NCI-H1092 treated with DMSO at 0.1 percent for 48 hours (cell line): Measurements from ENCODE around the gene PAFAH1B1.
"Not testable (repeated sequence)": the region's sequence is repeated elsewhere in the genome, so short reads cannot be mapped to it uniquely, and the experiment has no call there.

Experiments used
- DNase-seq: peaks from one replicate; lab custom pipeline; 2025; lab: John Stamatoyannopoulos, UW

Gene PAFAH1B1

GRCh38 chr17:2594722-2595599 lies 1.5 kb downstream of the PAFAH1B1 start:
- DNase-seq, result peak; percentile 2

- no peak for DNase-seq
These were observed 2.3 kb downstream of the PAFAH1B1 start for GRCh38 chr17:2595716-2596115.

DNA sequence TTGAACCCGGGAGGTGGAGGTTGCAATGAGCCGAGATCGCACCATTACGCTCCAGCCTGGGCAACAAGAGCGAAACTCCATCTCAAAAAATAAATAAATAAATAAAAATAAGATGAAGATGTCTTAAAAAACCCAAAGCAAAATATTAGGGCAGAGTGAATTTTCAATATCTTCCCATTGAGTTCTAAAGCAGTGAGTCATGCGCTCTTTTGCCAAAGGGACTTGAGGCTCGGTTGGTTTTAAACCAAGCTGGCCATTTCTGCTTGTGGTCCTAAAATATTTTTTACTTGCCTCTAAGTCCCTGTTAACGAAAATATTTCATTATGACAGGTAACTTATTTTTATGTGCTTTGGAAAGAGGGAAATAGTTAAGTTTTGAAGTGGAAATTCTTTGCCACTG lies 4.7 kb downstream of the PAFAH1B1 start:
- no peak for DNase-seq

GRCh38 chr17:2602597-2603017 lies 9.2 kb downstream of the PAFAH1B1 start:
- DNase-seq, result peak; percentile 1

DNA sequence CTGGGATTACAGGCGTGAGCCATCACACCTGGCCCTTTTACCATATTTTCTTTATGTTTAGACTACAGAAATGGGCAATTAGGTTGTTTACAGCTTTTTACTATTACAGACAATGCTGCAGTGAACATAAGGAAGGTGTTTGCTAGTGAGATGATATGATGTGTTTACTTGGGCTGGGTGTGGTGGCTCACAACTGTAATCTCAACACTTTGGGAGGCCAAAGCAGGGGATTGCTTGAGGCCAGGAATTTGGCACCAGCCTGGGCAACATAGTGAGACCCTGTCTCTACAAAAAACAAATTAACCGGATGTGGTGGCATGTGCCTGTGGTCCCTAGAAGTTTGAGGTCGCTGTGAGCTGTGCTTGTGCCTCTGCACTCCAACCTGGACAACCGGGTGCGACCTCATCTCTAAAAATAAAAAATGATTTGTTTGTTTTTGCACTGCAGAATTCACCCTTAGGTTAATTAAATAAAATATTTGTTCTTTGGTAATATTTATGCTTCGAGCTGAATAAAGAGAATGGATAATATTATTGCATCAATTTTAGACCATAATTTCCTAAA lies 15.0 kb downstream of the PAFAH1B1 start:
- DNase-seq, result no peak

DNA sequence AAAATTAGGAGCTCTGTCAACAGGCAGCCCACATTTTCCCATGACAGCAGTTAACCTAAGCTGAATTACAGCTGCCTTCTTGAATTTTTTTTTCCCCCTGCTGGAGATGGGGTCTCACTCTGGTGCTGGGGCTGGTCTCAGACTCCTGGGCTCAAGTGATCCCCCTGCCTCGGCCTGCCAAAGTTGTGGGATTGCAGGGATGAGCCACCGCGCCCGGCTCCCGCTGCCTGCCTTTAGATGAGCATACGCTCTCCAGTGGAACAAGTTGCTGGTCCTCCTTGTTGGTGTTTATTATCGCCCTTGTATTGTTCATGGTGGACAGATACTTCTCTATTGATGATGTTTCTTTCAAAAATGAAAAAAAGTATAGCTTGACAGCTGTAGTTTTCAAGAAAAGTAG lies 15.6 kb downstream of the PAFAH1B1 start:
- no peak for DNase-seq

DNA sequence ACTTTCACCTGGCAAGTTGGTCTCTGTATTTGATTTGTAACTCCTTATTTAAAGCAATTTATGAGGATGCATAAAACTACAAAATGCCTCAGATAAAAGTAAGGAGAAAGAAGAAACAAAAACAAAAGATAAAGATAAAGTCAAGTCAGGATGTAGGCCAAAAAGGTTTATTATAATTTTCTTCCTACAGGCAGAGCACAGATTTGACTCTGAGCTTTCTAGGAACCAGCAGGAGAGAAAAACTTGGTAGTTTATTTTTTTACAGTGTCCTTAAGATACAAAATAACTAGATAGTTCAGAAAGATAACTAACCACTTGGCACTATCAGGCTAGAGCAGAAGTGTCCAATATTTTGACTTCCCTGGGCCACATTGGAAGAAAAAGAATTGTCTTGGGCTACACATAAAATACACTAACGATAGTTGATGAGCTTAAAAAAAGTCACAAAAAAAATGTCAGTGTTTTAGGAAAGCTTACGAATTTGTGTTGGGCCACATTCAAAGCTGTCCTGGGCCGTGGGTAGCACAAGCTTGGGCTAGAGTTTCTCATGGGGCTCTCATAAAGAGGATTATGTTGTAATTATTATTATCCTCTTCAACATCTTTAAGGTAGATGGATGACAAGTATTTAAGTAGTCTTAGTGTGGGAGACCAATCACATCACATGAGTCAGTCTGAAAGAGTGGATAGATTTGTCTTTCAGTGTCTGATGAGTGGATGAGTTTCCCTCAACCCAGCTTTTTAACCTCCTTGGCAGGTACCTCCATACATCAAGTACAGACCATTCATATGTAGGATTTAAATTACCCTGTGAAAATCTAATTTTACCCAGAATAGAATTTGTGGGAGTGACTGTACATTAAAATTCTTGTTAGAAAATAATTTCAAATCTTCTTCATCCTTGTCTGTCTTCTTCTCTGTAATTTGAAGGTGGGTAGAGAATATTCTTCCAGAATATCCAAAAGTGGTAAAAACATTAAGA lies 17.0 kb downstream of the PAFAH1B1 start:
- DNase-seq, result no peak

- DNase-seq, result no peak
These were observed 18.2 kb downstream of the PAFAH1B1 start for GRCh38 chr17:2611627-2612026.

DNA sequence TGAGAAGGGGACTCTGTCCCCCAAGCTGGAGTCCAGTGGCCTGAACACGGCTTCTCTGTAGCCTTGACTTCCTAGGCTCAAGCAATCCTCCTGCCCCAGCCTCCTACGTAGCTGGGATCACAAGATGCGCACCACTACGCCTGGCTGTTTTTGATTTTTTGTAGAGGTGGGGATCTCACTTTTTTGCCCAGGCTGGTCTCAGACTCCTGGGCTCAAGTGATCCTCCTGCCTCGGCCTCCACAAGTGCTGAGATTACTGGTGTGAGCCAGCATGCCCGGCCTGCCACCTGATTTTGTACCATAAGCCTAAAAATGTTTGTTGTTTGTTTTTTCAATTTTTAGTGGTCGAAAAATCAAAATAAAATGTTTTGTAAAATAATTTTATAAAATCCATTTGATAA lies 19.2 kb downstream of the PAFAH1B1 start:
- no peak for DNase-seq

DNA sequence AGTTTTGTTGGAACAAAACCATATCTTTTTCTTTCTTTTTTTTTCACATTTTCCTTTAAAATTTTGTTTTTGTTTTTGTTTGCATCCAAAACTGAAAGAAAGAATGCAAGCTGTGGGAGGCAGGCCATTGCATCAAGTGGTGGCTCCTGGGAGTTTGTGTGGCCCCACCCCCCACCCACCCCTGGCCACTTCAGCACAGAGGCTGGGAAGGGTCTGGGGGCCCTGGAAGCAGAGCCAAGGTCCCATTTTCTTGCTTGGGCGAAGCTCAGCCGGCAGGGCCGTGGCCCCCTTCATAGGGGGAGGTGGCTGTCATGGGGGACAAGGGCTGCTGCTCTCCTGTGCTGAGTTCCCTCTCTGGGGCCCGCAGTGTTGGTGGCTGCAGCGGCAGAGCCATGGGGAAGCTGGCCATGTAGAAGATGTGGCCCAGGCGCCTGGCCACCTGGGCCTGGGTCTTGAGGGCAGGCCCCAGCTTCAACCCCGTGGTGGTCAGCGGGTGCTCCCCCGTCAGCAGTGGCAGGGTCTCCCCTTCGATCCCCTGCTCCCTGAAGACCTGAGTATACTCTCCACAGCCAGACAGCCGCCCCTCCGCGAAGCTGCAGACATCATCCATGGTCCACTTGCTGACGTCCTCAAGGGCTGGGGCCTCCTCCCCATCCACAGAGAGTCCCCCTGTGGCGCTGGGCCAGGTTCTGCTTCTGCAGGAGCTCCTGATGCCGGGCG lies 19.8 kb downstream of the PAFAH1B1 start:
- DNase-seq, result no peak

DNA sequence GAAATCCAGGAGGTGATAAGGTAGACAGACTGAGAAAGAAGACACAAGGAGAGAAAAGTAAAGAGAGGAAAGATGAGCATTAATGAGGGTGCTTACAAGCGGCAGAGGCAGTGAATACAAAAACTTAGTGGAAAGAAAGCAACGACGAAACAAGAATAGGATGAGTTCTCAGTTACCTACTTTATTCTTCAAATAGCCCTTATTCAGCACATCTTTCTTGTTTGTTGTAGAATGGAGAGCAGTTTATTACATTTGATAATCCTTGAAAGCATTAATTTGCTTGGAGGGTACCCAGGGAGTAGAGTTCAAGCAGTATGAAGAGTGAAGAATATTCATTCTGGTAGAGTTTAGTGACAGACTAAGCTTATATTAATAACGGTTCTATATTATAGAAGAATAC lies 22.4 kb downstream of the PAFAH1B1 start:
- DNase-seq, result no peak

- DNase-seq, result no peak
These were observed 27.8 kb downstream of the PAFAH1B1 start for GRCh38 chr17:2621241-2621640.

- DNase-seq, result not testable (repeated sequence)
These were observed 28.5 kb downstream of the PAFAH1B1 start for GRCh38 chr17:2621951-2622405.

- DNase-seq, result not testable (repeated sequence)
These were observed 29.4 kb downstream of the PAFAH1B1 start for GRCh38 chr17:2622721-2623301.

GRCh38 chr17:2624292-2624731 lies 30.9 kb downstream of the PAFAH1B1 start:
- no peak for DNase-seq

DNA sequence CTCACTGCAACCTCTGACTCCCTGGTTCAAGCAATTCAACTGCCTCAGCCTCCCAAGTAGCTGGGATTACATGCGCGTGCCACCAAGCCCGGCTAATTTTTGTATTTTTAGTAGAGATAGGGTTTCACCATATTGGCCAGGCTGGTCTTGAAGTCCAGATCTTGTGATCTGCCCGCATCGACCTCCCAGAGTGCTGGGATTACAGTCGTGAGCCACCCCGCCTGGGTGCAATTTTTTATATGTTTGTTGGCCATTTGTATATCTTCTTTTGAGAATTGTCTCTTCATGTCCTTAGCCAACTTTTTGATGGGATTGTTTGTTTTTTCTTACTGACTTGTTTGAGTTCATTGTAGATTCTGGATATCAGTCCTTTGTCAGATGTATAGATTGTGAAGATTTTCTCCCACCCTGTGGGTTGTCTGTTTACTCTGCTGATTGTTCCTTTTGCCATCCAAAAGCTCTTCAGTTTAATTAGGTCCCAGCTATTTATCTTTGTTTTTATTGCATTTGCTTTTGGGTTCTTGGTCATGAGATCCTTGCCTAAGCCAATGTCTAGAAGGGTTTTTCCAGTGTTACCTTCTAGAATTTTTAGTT lies 33.3 kb downstream of the PAFAH1B1 start:
- not testable (repeated sequence) for DNase-seq

- not testable (repeated sequence) for DNase-seq
These were observed 35.5 kb downstream of the PAFAH1B1 start for GRCh38 chr17:2628922-2629321.

DNA sequence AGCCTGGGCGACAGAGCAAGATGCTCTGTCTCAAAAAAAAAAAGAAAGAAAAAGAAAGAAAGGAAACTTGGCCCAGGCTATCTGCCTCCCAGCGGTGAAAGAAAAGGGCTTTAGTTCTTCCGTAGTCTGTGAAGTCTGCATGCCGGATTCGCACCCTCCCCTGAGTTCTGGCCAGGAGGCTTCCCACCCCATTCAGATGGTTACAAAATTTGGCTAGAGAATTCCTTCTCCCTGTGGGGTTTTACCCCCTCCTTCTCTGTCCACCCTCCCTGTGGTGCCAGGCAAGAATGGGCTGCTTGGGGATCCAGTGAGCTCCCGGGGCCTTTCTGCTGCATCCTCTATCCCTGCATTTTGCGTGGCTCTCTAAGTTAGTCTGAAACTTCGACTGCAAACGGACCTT lies 37.8 kb downstream of the PAFAH1B1 start:
- DNase-seq, result no peak

- DNase-seq, result no peak
These were observed 41.0 kb downstream of the PAFAH1B1 start for GRCh38 chr17:2634361-2634960.

- DNase-seq, result no peak
These were observed 41.8 kb downstream of the PAFAH1B1 start for GRCh38 chr17:2635241-2635640.
